Measurements from ENCODE around the gene APBA2. TPM values are rescaled to one million over a fixed set of nuclear protein-coding genes. Genes with fewer than 3 reads are reported as not detected.

The APBA2 gene
- total RNA-seq, 1 donor from 2014 or later: 35.8 TPM

DNA sequence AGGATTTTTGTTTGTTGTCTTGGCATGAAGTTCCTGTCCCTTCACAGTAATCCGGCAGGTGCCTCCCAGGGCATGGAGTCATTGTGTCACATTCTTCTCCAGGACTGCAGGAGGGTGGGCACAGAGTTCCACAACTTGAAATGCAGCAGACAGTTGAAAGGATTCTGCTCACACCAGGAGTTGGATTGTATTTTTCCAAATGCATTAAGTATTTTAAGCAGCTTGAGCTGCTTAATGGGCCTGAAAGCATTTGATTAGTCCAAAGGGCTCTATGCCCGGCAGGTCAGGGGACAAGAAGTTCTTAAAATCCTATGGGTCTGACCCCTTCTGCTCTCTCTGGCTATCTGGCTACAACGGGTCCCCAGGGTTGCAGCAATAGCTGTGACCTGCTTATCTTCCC lies 92.9 kb downstream of the APBA2 start:
- no peak overlapping the region for H3K9ac ChIP-seq

DNA sequence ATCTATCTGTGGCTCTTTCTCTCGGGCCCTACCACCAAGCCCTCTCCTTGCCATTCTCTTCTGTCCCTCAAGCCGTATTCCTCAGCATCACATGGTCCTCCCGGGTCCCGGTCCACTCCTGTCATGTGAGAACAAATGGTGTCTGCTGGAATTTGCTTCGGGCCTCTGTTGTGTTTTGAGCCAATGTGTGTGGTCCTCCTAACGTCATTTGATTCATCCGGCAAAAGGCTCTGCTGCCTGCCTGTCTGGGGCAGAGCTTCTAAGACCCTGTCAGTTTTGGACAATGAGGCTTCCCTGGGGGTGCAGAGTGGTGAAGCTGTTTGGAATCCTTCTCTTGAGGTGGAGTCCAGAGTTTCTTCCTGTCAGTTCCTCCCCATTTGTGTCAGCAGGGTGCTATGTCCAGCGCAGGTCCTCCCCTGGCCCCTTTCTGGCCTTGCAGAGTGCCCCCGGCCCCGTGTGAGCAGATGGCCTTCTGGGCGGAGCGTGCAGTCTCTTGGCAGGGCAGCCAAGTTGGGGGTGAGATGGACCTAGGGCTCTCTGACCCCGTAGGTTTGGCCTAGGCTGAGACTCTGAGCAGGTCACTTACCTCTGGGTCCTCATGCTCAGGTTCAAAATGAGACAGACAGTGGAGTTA lies 93.6 kb downstream of the APBA2 start:
- TF ChIP-seq, protein P1, sequence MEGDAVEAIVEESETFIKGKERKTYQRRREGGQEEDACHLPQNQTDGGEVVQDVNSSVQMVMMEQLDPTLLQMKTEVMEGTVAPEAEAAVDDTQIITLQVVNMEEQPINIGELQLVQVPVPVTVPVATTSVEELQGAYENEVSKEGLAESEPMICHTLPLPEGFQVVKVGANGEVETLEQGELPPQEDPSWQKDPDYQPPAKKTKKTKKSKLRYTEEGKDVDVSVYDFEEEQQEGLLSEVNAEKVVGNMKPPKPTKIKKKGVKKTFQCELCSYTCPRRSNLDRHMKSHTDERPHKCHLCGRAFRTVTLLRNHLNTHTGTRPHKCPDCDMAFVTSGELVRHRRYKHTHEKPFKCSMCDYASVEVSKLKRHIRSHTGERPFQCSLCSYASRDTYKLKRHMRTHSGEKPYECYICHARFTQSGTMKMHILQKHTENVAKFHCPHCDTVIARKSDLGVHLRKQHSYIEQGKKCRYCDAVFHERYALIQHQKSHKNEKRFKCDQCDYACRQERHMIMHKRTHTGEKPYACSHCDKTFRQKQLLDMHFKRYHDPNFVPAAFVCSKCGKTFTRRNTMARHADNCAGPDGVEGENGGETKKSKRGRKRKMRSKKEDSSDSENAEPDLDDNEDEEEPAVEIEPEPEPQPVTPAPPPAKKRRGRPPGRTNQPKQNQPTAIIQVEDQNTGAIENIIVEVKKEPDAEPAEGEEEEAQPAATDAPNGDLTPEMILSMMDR (IDR thresholded peaks at IDR 0.05): no peak
- TF ChIP-seq EZH2 (IDR thresholded peaks at IDR 0.05) (no peak), EZH2phosphoT487 (IDR thresholded peaks at IDR 0.05) (no peak)
- peaks cover 20% of the 10 kb centered on the region for H3F3A ChIP-seq (ENCODE audit: low read depth)
- H3K27me3 ChIP-seq: no peaks in the 10 kb centered on the region
- H3K9ac ChIP-seq: no peak overlapping the region
- peaks cover 22% of the 10 kb centered on the region for H3K4me1 ChIP-seq
- no peaks in the 10 kb centered on the region for H3K36me3 Mint-ChIP-seq
- peaks cover 29% of the 10 kb centered on the region for H3K4me1 Mint-ChIP-seq
- peak overlapping the region; percentile 63 for H3K4me3 Mint-ChIP-seq
- peak overlapping the region; percentile 62 for H3K27ac Mint-ChIP-seq
- peaks cover 12% of the 10 kb centered on the region for H3K9me3 Mint-ChIP-seq
- H4K20me1 ChIP-seq (ENCODE audit: low read depth): peaks cover 51% of the 10 kb centered on the region
- no peaks in the 10 kb centered on the region for H3K9me3 ChIP-seq (ENCODE audit: low read depth)
- H3K4me3 ChIP-seq: no peak overlapping the region
- DNase-seq (ENCODE audit: low spot score): peak; percentile 70
- peaks cover 14% of the 10 kb centered on the region for H3K79me2 ChIP-seq (ENCODE audit: low read depth)
- no peak overlapping the region for H2AFZ ChIP-seq (replicated peaks)
- H3K4me2 ChIP-seq: peak overlapping the region; percentile 43
- H3K36me3 ChIP-seq: no peaks in the 10 kb centered on the region
- H3K27ac ChIP-seq: peak overlapping the region; percentile 70
- H3K27me3 Mint-ChIP-seq (ENCODE audit: insufficient read depth, low read depth): peaks cover 4% of the 10 kb centered on the region

More for the DNA sequence above, 92.9 kb downstream of the APBA2 start:
- H3K4me1 Mint-ChIP-seq: peaks cover 27% of the 10 kb centered on the region
- no peak overlapping the region for H2AFZ ChIP-seq (replicated peaks)
- H3K36me3 ChIP-seq: no peaks in the 10 kb centered on the region
- peaks cover 14% of the 10 kb centered on the region for H3K79me2 ChIP-seq (ENCODE audit: low read depth)
- peaks cover 51% of the 10 kb centered on the region for H4K20me1 ChIP-seq (ENCODE audit: low read depth)
- peaks cover 20% of the 10 kb centered on the region for H3F3A ChIP-seq (ENCODE audit: low read depth)
- H3K4me3 ChIP-seq: no peak overlapping the region
- no peaks in the 10 kb centered on the region for H3K27me3 ChIP-seq
- H3K4me3 Mint-ChIP-seq: peak overlapping the region; percentile 63
- H3K9me3 ChIP-seq (ENCODE audit: low read depth): no peaks in the 10 kb centered on the region
- no peaks in the 10 kb centered on the region for H3K36me3 Mint-ChIP-seq
- peak overlapping the region; percentile 70 for H3K27ac ChIP-seq
- peaks cover 4% of the 10 kb centered on the region for H3K27me3 Mint-ChIP-seq (ENCODE audit: insufficient read depth, low read depth)
- H3K27ac Mint-ChIP-seq: no peak overlapping the region
- peak overlapping the region; percentile 43 for H3K4me2 ChIP-seq
- DNase-seq (ENCODE audit: low spot score): peak; percentile 61
- TF ChIP-seq, protein P1 (IDR thresholded peaks at IDR 0.05): no peak
- TF ChIP-seq EZH2 (IDR thresholded peaks at IDR 0.05) (no peak), EZH2phosphoT487 (IDR thresholded peaks at IDR 0.05) (no peak)
- peaks cover 12% of the 10 kb centered on the region for H3K9me3 Mint-ChIP-seq
- H3K4me1 ChIP-seq: peaks cover 21% of the 10 kb centered on the region

DNA sequence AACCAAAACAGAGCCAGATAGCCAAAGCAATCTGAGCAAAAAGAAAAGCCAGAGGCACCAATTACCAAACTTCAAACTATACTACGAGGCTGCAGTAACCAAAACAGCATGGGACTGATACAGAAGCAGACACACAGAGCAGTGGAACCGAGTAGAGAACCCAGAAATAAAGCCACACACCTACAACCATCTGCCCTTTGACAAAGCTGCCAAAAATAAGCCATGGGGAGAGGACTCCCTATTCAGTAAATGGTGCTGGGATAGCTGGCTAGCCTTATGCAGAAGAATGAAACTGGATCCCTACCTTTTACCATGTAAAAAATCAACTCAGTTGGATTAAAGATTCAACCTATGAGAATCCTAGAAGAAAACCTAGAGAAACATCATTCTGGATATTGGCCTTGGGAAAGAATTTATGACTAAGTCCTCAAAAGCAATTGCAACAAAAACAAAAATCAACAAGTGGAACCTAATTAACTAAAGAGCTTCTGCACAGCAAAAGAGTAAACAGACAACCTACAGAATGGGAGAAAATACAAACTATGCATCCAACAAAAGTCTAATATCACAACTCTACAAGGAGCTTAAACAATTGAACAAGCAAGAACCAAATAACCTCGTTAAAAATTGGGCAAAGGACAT lies 95.1 kb downstream of the APBA2 start:
- Histone ChIP-seq H3K27ac (no peak overlapping the region), H4K20me1 (ENCODE audit: low read depth) (peaks cover 50% of the 10 kb centered on the region), H3K9me3 (ENCODE audit: low read depth) (no peaks in the 10 kb centered on the region), H3K4me3 (no peak overlapping the region), H3F3A (ENCODE audit: low read depth) (peaks cover 23% of the 10 kb centered on the region), H3K27me3 (no peaks in the 10 kb centered on the region), H3K9ac (no peak overlapping the region), H2AFZ (replicated peaks) (no peak overlapping the region), H3K4me2 (no peak overlapping the region), H3K36me3 (no peaks in the 10 kb centered on the region), H3K4me1 (peaks cover 37% of the 10 kb centered on the region), H3K79me2 (ENCODE audit: low read depth) (peaks cover 19% of the 10 kb centered on the region)
- H3K27me3 Mint-ChIP-seq (ENCODE audit: insufficient read depth, low read depth): peaks cover 5% of the 10 kb centered on the region
- peaks cover 12% of the 10 kb centered on the region for H3K9me3 Mint-ChIP-seq
- no peak overlapping the region for H3K4me3 Mint-ChIP-seq
- no peak overlapping the region for H3K27ac Mint-ChIP-seq
- no peak for DNase-seq (ENCODE audit: low spot score)
- no peak for TF ChIP-seq EZH2 (IDR thresholded peaks at IDR 0.05)
- H3K4me1 Mint-ChIP-seq: peaks cover 43% of the 10 kb centered on the region
- H3K36me3 Mint-ChIP-seq: no peaks in the 10 kb centered on the region

DNA sequence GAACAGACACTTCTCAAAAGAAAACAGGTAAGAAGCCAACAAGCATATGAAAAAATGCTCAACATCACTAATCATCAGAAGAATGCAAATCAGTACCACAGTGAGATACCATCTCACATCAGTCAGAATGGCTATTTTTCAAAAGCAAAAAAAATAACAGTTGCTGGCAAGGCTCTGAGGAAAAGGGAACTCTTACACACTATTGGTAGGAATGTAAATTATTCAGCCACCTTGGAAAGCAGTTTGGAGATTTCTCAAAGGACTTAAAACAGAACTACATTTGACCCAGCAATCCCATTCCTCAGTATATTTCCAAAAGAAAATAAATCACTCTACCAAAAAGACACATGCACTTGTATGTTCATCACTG lies 95.6 kb downstream of the APBA2 start:
- H3K27ac ChIP-seq: no peak overlapping the region
- peaks cover 18% of the 10 kb centered on the region for H3K79me2 ChIP-seq (ENCODE audit: low read depth)
- no peak overlapping the region for H3K4me3 Mint-ChIP-seq
- DNase-seq (ENCODE audit: low spot score): no peak
- H3K27me3 Mint-ChIP-seq (ENCODE audit: insufficient read depth, low read depth): peaks cover 6% of the 10 kb centered on the region
- H3K4me1 Mint-ChIP-seq: peaks cover 47% of the 10 kb centered on the region
- H3K36me3 ChIP-seq: no peaks in the 10 kb centered on the region
- no peaks in the 10 kb centered on the region for H3K9me3 ChIP-seq (ENCODE audit: low read depth)
- H3K9ac ChIP-seq: no peak overlapping the region
- H3K4me3 ChIP-seq: no peak overlapping the region
- peaks cover 23% of the 10 kb centered on the region for H3F3A ChIP-seq (ENCODE audit: low read depth)
- peaks cover 12% of the 10 kb centered on the region for H3K9me3 Mint-ChIP-seq
- no peak overlapping the region for H2AFZ ChIP-seq (replicated peaks)
- no peaks in the 10 kb centered on the region for H3K36me3 Mint-ChIP-seq
- H3K4me2 ChIP-seq: no peak overlapping the region
- H3K4me1 ChIP-seq: peaks cover 38% of the 10 kb centered on the region
- H3K27ac Mint-ChIP-seq: no peak overlapping the region
- no peak for TF ChIP-seq EZH2phosphoT487 (IDR thresholded peaks at IDR 0.05)
- TF ChIP-seq, protein P1 (IDR thresholded peaks at IDR 0.05): no peak
- TF ChIP-seq EZH2 (IDR thresholded peaks at IDR 0.05): no peak
- no peaks in the 10 kb centered on the region for H3K27me3 ChIP-seq
- H4K20me1 ChIP-seq (ENCODE audit: low read depth): peaks cover 45% of the 10 kb centered on the region
